A549 (cell line): ENCODE results near the gene ADAMTS16. TPM values are rescaled to one million over a fixed set of nuclear protein-coding genes. Genes with fewer than 3 reads are reported as not detected.

Experiments used
- ATAC-seq, 2 experiments: fragments of 200-7000 bp in 1 of 2; fragments of >200 bp in 1 of 2; cut with Nextera tagmentation in 1 of 2; cut with Tn5 transposase in 1 of 2; 3 replicates each; pipeline versions ENCODE4 v1.8.0 to v1.9.1; 2018 to 2020; ENCODE audit warnings: mild to moderate bottlenecking in 1 of 2, moderate library complexity in 1 of 2
- CTCF ChIA-PET: fragments of 300-600 bp; sonication (Branson Sonifier 250); formaldehyde crosslinking; extraction: SDS; loops from one replicate; lab custom pipeline; 2021; ENCODE audit warnings: antibody characterized with exemption, inconsistent platforms; lab: Yijun Ruan, JAX
- POLR2A ChIA-PET: fragments of 350-600 bp; formaldehyde crosslinking; extraction: SDS; loops from one replicate; lab custom pipeline; 2021; ENCODE audit warnings: antibody characterized with exemption, inconsistent platforms; lab: Yijun Ruan, JAX
- DNase-seq, 2 experiments: peaks; one replicate each; pipeline versions ENCODE4 v3.0.0 to v3.0.0-alpha.2; 2011 to 2016; ENCODE audit warnings: low read depth in 1 of 2, low spot score in 1 of 2
- FAIRE-seq: peaks from 2 replicates; lab custom pipeline; 2011; peaks lifted over from hg19 to GRCh38; lab: Jason Lieb, UNC
- H3K27ac ChIP-seq, 2 experiments: fragments of >200 bp; sonication (Bioruptor Twin); formaldehyde crosslinking; 3 replicates each; pipeline ENCODE4 v1.5.1; 2016 to 2017
- H3K4me1 ChIP-seq: fragments of >200 bp; sonication (Bioruptor Twin); formaldehyde crosslinking; 3 replicates; pipeline ENCODE4 v1.6.1; 2016
- H3K4me2 ChIP-seq: fragments of >200 bp; sonication (Bioruptor Twin); formaldehyde crosslinking; 3 replicates; pipeline ENCODE4 v1.6.1; 2016
- H3K4me3 ChIP-seq: fragments of >200 bp; sonication (Bioruptor Twin); formaldehyde crosslinking; 3 replicates; pipeline ENCODE4 v1.5.1; 2016
- H3K9me3 ChIP-seq: fragments of >200 bp; sonication (Bioruptor Twin); formaldehyde crosslinking; 3 replicates; pipeline ENCODE4 v1.6.1; 2016
- CBX2 ChIP-seq: fragments of 200-600 bp; sonication (generic); IDR thresholded peaks from 2 replicates; pipeline ENCODE4 v1.6.1; 2016; ENCODE audit warnings: low read depth, mild to moderate bottlenecking, borderline replicate concordance
- CHD4 ChIP-seq: fragments of 200-600 bp; sonication (generic); IDR thresholded peaks from 2 replicates; pipeline ENCODE4 v1.6.1; 2016; ENCODE audit warnings: antibody characterized with exemption, mild to moderate bottlenecking, borderline replicate concordance
- EHMT2 ChIP-seq: fragments of 200-600 bp; sonication (generic); IDR thresholded peaks from 2 replicates; pipeline ENCODE4 v1.6.1; 2016; ENCODE audit warnings: antibody characterized with exemption, low read depth, mild to moderate bottlenecking, moderate library complexity
- FOSB ChIP-seq: fragments of 250-450 bp; sonication (Bioruptor Pico); IDR thresholded peaks from 2 replicates; pipeline ENCODE4 v1.5.0; 2020; ENCODE audit warnings: mild to moderate bottlenecking, moderate library complexity
- FOXS1 ChIP-seq: fragments of 250-450 bp; sonication (Bioruptor Pico); IDR thresholded peaks from 2 replicates; pipeline ENCODE4 v1.5.0; 2020; ENCODE audit warnings: mild to moderate bottlenecking, moderate library complexity
- HEYL ChIP-seq: fragments of 250-450 bp; sonication (Bioruptor Pico); IDR thresholded peaks from 2 replicates; pipeline ENCODE4 v1.8.0; 2021; ENCODE audit warnings: mild to moderate bottlenecking, moderate library complexity
- JUNB ChIP-seq: fragments of >200 bp; sonication (Bioruptor Twin); formaldehyde crosslinking; IDR thresholded peaks from 2 replicates; pipeline ENCODE4 v1.6.1; 2016
- KDM1A ChIP-seq: fragments of 200-600 bp; sonication (generic); IDR thresholded peaks from 2 replicates; pipeline ENCODE4 v1.6.1; 2016; ENCODE audit warnings: low read depth, mild to moderate bottlenecking
- MAFK ChIP-seq: fragments of 450-650 bp; IDR thresholded peaks from 2 replicates; pipeline ENCODE4 v1.6.1; 2014; ENCODE audit not compliant: partially characterized antibody
- MYC ChIP-seq: IDR thresholded peaks from 2 replicates; pipeline ENCODE4 v1.6.1; 2012; ENCODE audit warnings: mild to moderate bottlenecking, inconsistent platforms, low read length, improper control_type of control experiment, borderline replicate concordance
- NFE2L2 ChIP-seq: fragments of 150-350 bp; conservative IDR thresholded peaks from 2 replicates; pipeline ENCODE4 v1.6.1; 2014; ENCODE audit warnings: low read length
- PHF8 ChIP-seq: fragments of 200-600 bp; sonication (generic); IDR thresholded peaks from 2 replicates; pipeline ENCODE4 v1.6.1; 2016; ENCODE audit warnings: low read depth, mild to moderate bottlenecking, antibody characterized with exemption, moderate library complexity, borderline replicate concordance
- POLR2A ChIP-seq: IDR thresholded peaks from 2 replicates; pipeline ENCODE4 v1.6.1; 2012; ENCODE audit warnings: mild to moderate bottlenecking, low read length
- RCOR1 ChIP-seq: fragments of 150-350 bp; IDR thresholded peaks from 2 replicates; pipeline ENCODE4 v1.6.1; 2014; ENCODE audit warnings: antibody characterized with exemption, low read length, low read depth
- TFCP2L1 ChIP-seq: fragments of 250-450 bp; sonication (Bioruptor Pico); IDR thresholded peaks from 2 replicates; pipeline ENCODE4 v1.5.0; 2021; ENCODE audit warnings: mild to moderate bottlenecking
- TP53 ChIP-seq: fragments of 250-450 bp; sonication (Bioruptor Pico); IDR thresholded peaks from 2 replicates; pipeline ENCODE4 v1.5.0; 2021; ENCODE audit warnings: mild to moderate bottlenecking, moderate library complexity
- WGBS: methylation state at CpG from one replicate; pipeline ENCODE4 v1.1.6; 2017; ENCODE audit errors: missing lambda C conversion rate; 5-methylcytosine and 5-hydroxymethylcytosine counted together
- polyA plus RNA-seq, 4 experiments: library from polyadenylated mRNA; depleted of rRNA in 3 of 4; stranded (reverse); fragments of >200 nt; fragmentation: RNase III in 1 of 4; extraction: RNeasy Plus Mini Kit Qiagen cat#74134 plus additional on column Dnase treatment in 1 of 4; gene quantifications; 2 replicates in 3 of 4; 3 replicates in 1 of 4; pipeline ENCODE4 v1.2.3, GENCODE V29; 2011 to 2017
- TF ChIP-seq, protein P1 (sequence below): fragments of >200 bp; sonication (Bioruptor Twin); formaldehyde crosslinking; IDR thresholded peaks from 3 replicates; pipeline ENCODE4 v1.5.1; 2016
- TF ChIP-seq, protein P2 (sequence below): fragments of 150-350 bp; IDR thresholded peaks from 2 replicates; pipeline ENCODE4 v1.6.1; 2014; ENCODE audit warnings: low read depth, mild to moderate bottlenecking, low read length
- TF ChIP-seq, protein P3 (sequence below): fragments of 200-600 bp; sonication (generic); IDR thresholded peaks from 2 replicates; pipeline ENCODE4 v1.6.1; 2016; ENCODE audit warnings: antibody characterized with exemption, mild to moderate bottlenecking, moderate library complexity
- TF ChIP-seq, protein P4 (sequence below): fragments of >200 bp; sonication (Bioruptor Twin); formaldehyde crosslinking; IDR thresholded peaks from 2 replicates; pipeline ENCODE4 v1.6.1; 2016

The ADAMTS16 gene
- polyA plus RNA-seq, 2 of the 4 experiments (the other 2 are of a cell fraction), result 0.71 to 1.0 TPM

DNA sequence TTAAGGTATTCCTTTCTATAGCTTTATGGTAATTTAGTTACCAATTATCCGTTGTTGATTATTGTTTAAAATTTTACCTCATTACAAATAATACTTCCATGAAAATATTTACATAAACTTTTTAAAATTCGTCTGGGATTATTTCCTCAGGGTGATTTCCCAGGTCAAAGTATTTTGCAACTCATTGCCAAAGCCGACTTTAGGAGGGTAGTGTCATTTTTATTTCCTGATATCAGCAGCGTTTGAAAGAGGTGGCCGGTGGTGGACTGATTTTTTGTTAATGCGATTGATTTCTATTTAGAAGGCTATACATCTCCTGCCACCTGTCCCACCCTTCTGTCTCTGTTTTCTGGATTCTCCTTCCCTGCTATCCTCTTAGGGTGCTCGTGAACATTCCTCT is 4.3 kb downstream of the ADAMTS16 start:
- Histone ChIP-seq H3K4me3 (no peak overlapping the region), H3K4me1 (peaks cover 7% of the 10 kb centered on the region; the same call in 1 of the 3 replicates), H3K27ac (no peak overlapping the region), H3K9me3 (peaks cover 12% of the 10 kb centered on the region; the same call in 1 of the 3 replicates), H3K4me2 (no peak overlapping the region)
- ChIA-PET POLR2A (no interaction called here), CTCF (interaction anchor here (1.1 to 3.4 kb wide), 3 partner anchors 12 to 274 kb away, joined by 3 to 46 read pairs (median 4); no protein-coding TSS in a partner anchor)
- DNase-seq (no peak), ATAC-seq (no peak), FAIRE-seq (no peak)
- TF ChIP-seq FOXS1 (CRISPR knock-in tag) (no peak), MAFK (no peak), POLR2A (no peak), TFCP2L1 (CRISPR knock-in tag) (no peak), TP53 (CRISPR knock-in tag) (no peak), MYC (no peak), PHF8 (no peak), RCOR1 (no peak), CHD4 (no peak), EHMT2 (no peak), NFE2L2 (no peak), HEYL (no peak), KDM1A (no peak), JUNB (no peak), FOSB (CRISPR knock-in tag) (no peak), CBX2 (no peak)
- TF ChIP-seq, protein P1, sequence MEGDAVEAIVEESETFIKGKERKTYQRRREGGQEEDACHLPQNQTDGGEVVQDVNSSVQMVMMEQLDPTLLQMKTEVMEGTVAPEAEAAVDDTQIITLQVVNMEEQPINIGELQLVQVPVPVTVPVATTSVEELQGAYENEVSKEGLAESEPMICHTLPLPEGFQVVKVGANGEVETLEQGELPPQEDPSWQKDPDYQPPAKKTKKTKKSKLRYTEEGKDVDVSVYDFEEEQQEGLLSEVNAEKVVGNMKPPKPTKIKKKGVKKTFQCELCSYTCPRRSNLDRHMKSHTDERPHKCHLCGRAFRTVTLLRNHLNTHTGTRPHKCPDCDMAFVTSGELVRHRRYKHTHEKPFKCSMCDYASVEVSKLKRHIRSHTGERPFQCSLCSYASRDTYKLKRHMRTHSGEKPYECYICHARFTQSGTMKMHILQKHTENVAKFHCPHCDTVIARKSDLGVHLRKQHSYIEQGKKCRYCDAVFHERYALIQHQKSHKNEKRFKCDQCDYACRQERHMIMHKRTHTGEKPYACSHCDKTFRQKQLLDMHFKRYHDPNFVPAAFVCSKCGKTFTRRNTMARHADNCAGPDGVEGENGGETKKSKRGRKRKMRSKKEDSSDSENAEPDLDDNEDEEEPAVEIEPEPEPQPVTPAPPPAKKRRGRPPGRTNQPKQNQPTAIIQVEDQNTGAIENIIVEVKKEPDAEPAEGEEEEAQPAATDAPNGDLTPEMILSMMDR, result no peak
- TF ChIP-seq, protein P2, sequence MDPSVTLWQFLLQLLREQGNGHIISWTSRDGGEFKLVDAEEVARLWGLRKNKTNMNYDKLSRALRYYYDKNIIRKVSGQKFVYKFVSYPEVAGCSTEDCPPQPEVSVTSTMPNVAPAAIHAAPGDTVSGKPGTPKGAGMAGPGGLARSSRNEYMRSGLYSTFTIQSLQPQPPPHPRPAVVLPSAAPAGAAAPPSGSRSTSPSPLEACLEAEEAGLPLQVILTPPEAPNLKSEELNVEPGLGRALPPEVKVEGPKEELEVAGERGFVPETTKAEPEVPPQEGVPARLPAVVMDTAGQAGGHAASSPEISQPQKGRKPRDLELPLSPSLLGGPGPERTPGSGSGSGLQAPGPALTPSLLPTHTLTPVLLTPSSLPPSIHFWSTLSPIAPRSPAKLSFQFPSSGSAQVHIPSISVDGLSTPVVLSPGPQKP, result no peak
- TF ChIP-seq, protein P3, sequence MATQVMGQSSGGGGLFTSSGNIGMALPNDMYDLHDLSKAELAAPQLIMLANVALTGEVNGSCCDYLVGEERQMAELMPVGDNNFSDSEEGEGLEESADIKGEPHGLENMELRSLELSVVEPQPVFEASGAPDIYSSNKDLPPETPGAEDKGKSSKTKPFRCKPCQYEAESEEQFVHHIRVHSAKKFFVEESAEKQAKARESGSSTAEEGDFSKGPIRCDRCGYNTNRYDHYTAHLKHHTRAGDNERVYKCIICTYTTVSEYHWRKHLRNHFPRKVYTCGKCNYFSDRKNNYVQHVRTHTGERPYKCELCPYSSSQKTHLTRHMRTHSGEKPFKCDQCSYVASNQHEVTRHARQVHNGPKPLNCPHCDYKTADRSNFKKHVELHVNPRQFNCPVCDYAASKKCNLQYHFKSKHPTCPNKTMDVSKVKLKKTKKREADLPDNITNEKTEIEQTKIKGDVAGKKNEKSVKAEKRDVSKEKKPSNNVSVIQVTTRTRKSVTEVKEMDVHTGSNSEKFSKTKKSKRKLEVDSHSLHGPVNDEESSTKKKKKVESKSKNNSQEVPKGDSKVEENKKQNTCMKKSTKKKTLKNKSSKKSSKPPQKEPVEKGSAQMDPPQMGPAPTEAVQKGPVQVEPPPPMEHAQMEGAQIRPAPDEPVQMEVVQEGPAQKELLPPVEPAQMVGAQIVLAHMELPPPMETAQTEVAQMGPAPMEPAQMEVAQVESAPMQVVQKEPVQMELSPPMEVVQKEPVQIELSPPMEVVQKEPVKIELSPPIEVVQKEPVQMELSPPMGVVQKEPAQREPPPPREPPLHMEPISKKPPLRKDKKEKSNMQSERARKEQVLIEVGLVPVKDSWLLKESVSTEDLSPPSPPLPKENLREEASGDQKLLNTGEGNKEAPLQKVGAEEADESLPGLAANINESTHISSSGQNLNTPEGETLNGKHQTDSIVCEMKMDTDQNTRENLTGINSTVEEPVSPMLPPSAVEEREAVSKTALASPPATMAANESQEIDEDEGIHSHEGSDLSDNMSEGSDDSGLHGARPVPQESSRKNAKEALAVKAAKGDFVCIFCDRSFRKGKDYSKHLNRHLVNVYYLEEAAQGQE, result no peak
- TF ChIP-seq, protein P4, sequence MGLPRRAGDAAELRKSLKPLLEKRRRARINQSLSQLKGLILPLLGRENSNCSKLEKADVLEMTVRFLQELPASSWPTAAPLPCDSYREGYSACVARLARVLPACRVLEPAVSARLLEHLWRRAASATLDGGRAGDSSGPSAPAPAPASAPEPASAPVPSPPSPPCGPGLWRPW, result no peak
- 73% methylated on average over 7 of the region's 7 CpGs for WGBS
